ENCODE data around the gene BRD4. TPM values are rescaled to one million over a fixed set of nuclear protein-coding genes. Genes with fewer than 3 reads are reported as not detected.

Gene BRD4
- polyA plus RNA-seq, 1 donor (not counting 4 experiments of a cell fraction or from before 2014, with no cell fraction given) = 5.5 TPM

DNA sequence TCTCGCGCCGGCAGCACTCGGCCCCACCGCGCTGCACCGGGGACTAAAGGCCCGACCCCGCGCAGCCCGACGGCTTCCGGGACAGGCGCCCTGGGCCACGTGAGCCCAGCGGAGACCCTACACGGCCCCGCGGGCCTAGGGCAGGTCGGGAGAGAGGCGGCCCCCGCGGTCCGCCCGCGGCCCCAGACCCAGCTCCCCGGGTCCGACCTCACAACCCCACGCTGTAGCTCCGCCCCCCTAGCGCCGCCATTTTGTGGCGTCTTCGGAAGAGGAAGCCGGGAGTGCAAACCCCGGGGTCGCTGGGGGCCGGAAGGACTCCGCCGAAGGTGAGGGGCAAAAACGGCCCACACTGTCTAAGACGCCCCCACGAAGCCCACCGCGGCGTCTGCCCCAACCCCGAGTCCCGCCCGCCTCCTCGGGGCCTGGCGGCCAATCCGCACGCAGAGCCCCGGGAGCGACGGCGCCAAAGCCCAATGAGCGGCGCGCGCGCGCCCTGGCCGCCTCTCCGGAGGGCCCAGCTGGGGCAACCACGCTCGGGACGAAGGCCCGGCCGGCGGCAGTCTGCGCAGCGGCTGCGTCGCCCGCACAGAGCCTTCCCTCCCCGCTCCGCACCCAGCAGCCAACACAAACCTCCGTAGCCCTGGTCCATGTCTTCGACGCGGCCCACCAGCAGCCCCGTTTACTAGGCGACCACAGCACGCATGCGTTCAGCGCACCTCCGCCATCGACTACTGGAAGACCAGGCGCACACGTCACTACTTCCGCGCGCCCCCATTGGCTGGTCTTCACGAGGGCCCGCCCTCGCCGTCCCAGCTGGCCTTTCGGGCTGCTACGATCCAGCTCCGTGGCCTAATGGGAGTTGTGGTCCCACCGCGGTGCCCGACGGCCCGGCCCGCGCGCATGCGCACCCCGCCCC lies 47.0 kb upstream of the BRD4 start, which contains the start of gene AKAP8:
TSS of gene AKAP8 (minus strand) at position 705 of the 916 bp plus-strand sequence. CDS start at position 649, 56 bp downstream.
- peak; percentile 17 for FAIRE-seq
- H2AFZ ChIP-seq (ENCODE audit: control insufficient read depth, low read length) = peak within 1 kb of the TSS; percentile 87
- H3K4me3 ChIP-seq (ENCODE audit: control insufficient read depth in 2 of 3, extremely low read depth in 1 of 3, insufficient read depth in 2 of 3, low read depth in 1 of 3, low read length in 3 of 3) = peak within 1 kb of the TSS; percentile 79 to 97 (median 91)
- peaks cover 12 to 15% of the 10 kb centered on the region in 2 experiments for H3K36me3 ChIP-seq (ENCODE audit: control insufficient read depth in 2 of 2, extremely low read depth in 1 of 2, insufficient read depth in 2 of 2, low read length in 2 of 2)
- H3K9me1 ChIP-seq (ENCODE audit: control insufficient read depth, extremely low read depth, insufficient read depth, low read length) = no peaks in the 10 kb centered on the region
- peaks cover 4% of the 10 kb centered on the region for H4K20me1 ChIP-seq (ENCODE audit: control insufficient read depth, extremely low read depth, insufficient read depth, low read length)
- peak within 1 kb of the TSS; percentile 88 for H3K4me2 ChIP-seq (ENCODE audit: control insufficient read depth, extremely low read depth, insufficient read depth, low read depth, low read length)
- H3K9ac ChIP-seq (ENCODE audit: control insufficient read depth, extremely low read depth, insufficient read depth, low read length) = peak within 1 kb of the TSS; percentile 93
- dilution Hi-C loops (cut with MboI; ENCODE audit: extremely low pct_ligation_motif_present, low sequenced_read_pairs) = no loop called here
- H3K9me3 ChIP-seq (ENCODE audit: control insufficient read depth, low read depth, low read length) = no peaks in the 10 kb centered on the region
- H3K79me2 ChIP-seq (ENCODE audit: control insufficient read depth, insufficient read depth, low read length) = peaks cover 48% of the 10 kb centered on the region
- H3K27ac ChIP-seq (ENCODE audit: control insufficient read depth, insufficient read depth, low read length) = peak within 1 kb of the TSS; percentile 90
- TF ChIP-seq, protein P1, sequence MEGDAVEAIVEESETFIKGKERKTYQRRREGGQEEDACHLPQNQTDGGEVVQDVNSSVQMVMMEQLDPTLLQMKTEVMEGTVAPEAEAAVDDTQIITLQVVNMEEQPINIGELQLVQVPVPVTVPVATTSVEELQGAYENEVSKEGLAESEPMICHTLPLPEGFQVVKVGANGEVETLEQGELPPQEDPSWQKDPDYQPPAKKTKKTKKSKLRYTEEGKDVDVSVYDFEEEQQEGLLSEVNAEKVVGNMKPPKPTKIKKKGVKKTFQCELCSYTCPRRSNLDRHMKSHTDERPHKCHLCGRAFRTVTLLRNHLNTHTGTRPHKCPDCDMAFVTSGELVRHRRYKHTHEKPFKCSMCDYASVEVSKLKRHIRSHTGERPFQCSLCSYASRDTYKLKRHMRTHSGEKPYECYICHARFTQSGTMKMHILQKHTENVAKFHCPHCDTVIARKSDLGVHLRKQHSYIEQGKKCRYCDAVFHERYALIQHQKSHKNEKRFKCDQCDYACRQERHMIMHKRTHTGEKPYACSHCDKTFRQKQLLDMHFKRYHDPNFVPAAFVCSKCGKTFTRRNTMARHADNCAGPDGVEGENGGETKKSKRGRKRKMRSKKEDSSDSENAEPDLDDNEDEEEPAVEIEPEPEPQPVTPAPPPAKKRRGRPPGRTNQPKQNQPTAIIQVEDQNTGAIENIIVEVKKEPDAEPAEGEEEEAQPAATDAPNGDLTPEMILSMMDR (optimal IDR thresholded peaks at IDR 0.05 in 1 of 3, IDR thresholded peaks at IDR 0.05 in 1 of 3, conservative IDR thresholded peaks at IDR 0.05 in 1 of 3; ENCODE audit: extremely low read depth in 1 of 3, insufficient read depth in 2 of 3, low read length in 3 of 3) = no peak
- no peak for TF ChIP-seq EZH2 (IDR thresholded peaks at IDR 0.05; ENCODE audit: low read length)
- no peaks in the 10 kb centered on the region for H3K27me3 ChIP-seq (ENCODE audit: control insufficient read depth, extremely low read depth, insufficient read depth, low read length)
- peak; percentile 90 for DNase-seq (ENCODE audit: low read depth, low spot score)
- peaks cover 22% of the 10 kb centered on the region for H3K4me1 ChIP-seq (ENCODE audit: control insufficient read depth, extremely low read depth, insufficient read depth, low read length)

DNA sequence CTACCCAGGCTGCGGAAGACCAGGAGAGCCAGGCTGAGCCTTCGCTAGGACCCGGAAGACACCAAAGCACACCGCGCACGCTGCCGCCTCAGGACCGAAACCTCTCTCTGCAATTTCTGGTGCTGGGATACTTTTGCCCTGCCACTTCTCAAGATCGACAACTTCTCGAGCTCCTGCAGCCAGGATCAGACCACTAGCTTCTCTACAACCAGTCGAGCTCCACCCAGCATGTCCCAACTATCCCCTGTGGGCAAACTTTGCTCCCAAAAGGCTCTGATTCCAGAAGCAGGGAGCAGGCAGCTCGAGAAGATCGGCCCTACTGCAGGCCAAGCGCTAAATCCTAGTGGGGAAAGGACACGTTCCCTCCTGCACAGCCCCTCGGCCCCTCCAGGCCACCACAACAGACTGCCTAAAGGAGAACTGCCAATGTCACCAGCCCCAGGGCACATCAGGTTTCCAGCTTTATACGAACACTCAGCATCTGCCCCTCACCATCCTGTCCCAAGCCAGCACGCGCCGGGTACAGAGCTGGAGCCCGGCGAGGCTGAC lies 46.3 kb upstream of the BRD4 start:
- no peaks in the 10 kb centered on the region for H3K9me3 ChIP-seq (ENCODE audit: control insufficient read depth, low read depth, low read length)
- H3K36me3 ChIP-seq (ENCODE audit: control insufficient read depth in 2 of 2, extremely low read depth in 1 of 2, insufficient read depth in 2 of 2, low read length in 2 of 2) = peaks cover 14 to 20% of the 10 kb centered on the region in 2 experiments
- H3K27ac ChIP-seq (ENCODE audit: control insufficient read depth, insufficient read depth, low read length) = peak overlapping the region; percentile 90
- H3K4me2 ChIP-seq (ENCODE audit: control insufficient read depth, extremely low read depth, insufficient read depth, low read depth, low read length) = peak overlapping the region; percentile 74
- peak overlapping the region; percentile 1 for H2AFZ ChIP-seq (ENCODE audit: control insufficient read depth, low read length)
- no peaks in the 10 kb centered on the region for H3K27me3 ChIP-seq (ENCODE audit: control insufficient read depth, extremely low read depth, insufficient read depth, low read length)
- dilution Hi-C loops (cut with MboI; ENCODE audit: extremely low pct_ligation_motif_present, low sequenced_read_pairs) = no loop called here
- H3K4me3 ChIP-seq (ENCODE audit: control insufficient read depth in 2 of 3, extremely low read depth in 1 of 3, insufficient read depth in 2 of 3, low read depth in 1 of 3, low read length in 3 of 3) = peak overlapping the region; percentile 79 to 97 (median 91)
- DNase-seq (ENCODE audit: low read depth, low spot score) (no peak), FAIRE-seq (no peak)
- H4K20me1 ChIP-seq (ENCODE audit: control insufficient read depth, extremely low read depth, insufficient read depth, low read length) = peaks cover 4% of the 10 kb centered on the region
- peak overlapping the region; percentile 93 for H3K9ac ChIP-seq (ENCODE audit: control insufficient read depth, extremely low read depth, insufficient read depth, low read length)
- peaks cover 22% of the 10 kb centered on the region for H3K4me1 ChIP-seq (ENCODE audit: control insufficient read depth, extremely low read depth, insufficient read depth, low read length)
- TF ChIP-seq EZH2 (IDR thresholded peaks at IDR 0.05; ENCODE audit: low read length) = no peak
- TF ChIP-seq, protein P1 (optimal IDR thresholded peaks at IDR 0.05 in 1 of 3, IDR thresholded peaks at IDR 0.05 in 1 of 3, conservative IDR thresholded peaks at IDR 0.05 in 1 of 3; ENCODE audit: extremely low read depth in 1 of 3, insufficient read depth in 2 of 3, low read length in 3 of 3) = no peak
- peaks cover 55% of the 10 kb centered on the region for H3K79me2 ChIP-seq (ENCODE audit: control insufficient read depth, insufficient read depth, low read length)
- H3K9me1 ChIP-seq (ENCODE audit: control insufficient read depth, extremely low read depth, insufficient read depth, low read length) = no peaks in the 10 kb centered on the region
